Tibial nerve (tissue), 4 donors: ENCODE results near the gene CRYAA. TPM values are rescaled to one million over a fixed set of nuclear protein-coding genes. Genes with fewer than 3 reads are reported as not detected.

Experiments used
- DNase-seq, 2 donors: peaks; one replicate each; pipeline ENCODE4 v3.0.0-alpha.2; 2019; ENCODE audit warnings: low spot score in 2 of 2
- H3K27ac ChIP-seq, 4 donors: fragments of 200-600 bp; sonication (generic) in 3 of 4; one replicate each; pipeline ENCODE4 v1.5.1; 2017 to 2019; ENCODE audit warnings: mild to moderate bottlenecking in 1 of 4
- H3K27me3 ChIP-seq, 2 donors: fragments of 200-600 bp; sonication (generic) in 1 of 2; one replicate each; pipeline versions ENCODE4 v1.5.1 to v1.6.0; 2017 to 2019
- H3K36me3 ChIP-seq, 3 donors: fragments of 200-600 bp; sonication (generic); one replicate each; pipeline ENCODE4 v1.5.1; 2018 to 2019
- H3K4me1 ChIP-seq, 4 donors: fragments of 200-600 bp; sonication (generic) in 3 of 4; one replicate each; pipeline ENCODE4 v1.5.1; 2017 to 2019
- H3K4me3 ChIP-seq, 4 donors: fragments of 200-600 bp; sonication (generic) in 3 of 4; one replicate each; pipeline ENCODE4 v1.5.1; 2017 to 2019; ENCODE audit warnings: mild to moderate bottlenecking in 1 of 4, moderate library complexity in 1 of 4
- H3K9me3 ChIP-seq, 4 donors: fragments of 200-600 bp; sonication (generic) in 3 of 4; one replicate each; pipeline ENCODE4 v1.5.1; 2017 to 2019
- CTCF ChIP-seq, 5 experiments: fragments of 200-600 bp in 3 of 5; fragments of 450-650 bp in 2 of 5; sonication (generic) in 3 of 5; IDR thresholded peaks; one replicate each; pipeline ENCODE4 v1.5.1; 2016 to 2019; ENCODE audit warnings: antibody characterized with exemption in 5 of 5, mild to moderate bottlenecking in 3 of 5, moderate library complexity in 2 of 5
- EP300 ChIP-seq, 2 donors: sonication (generic); formaldehyde crosslinking; IDR thresholded peaks; one replicate each; pipeline ENCODE4 v1.6.1; 2017; ENCODE audit warnings: antibody characterized with exemption in 2 of 2, mild to moderate bottlenecking in 1 of 2
- POLR2A ChIP-seq, 2 donors: fragments of 450-650 bp; IDR thresholded peaks; one replicate each; pipeline ENCODE4 v1.6.1; 2017; ENCODE audit warnings: antibody characterized with exemption in 2 of 2, mild to moderate bottlenecking in 2 of 2, moderate library complexity in 2 of 2
- WGBS, 2 donors: methylation state at CpG; one replicate each; pipeline ENCODE4 v1.1.5; 2018; 5-methylcytosine and 5-hydroxymethylcytosine counted together
- total RNA-seq, 4 donors: library from RNA; depleted of rRNA; stranded (reverse); fragments of >200 nt; gene quantifications; one replicate each; pipeline ENCODE4 v1.1.0, GENCODE V29; 2016

The CRYAA gene
- total RNA-seq, 4 donors from 2014 or later: not detected

GRCh38 chr21:43207043-43207315 is 38.2 kb downstream of the CRYAA start:
- H3K36me3 ChIP-seq: no peaks in the 10 kb centered on the region
- peak in 1 of 2 donors; percentile 1 for DNase-seq
- TF ChIP-seq POLR2A (IDR thresholded peaks at IDR 0.05) (no peak), EP300 (IDR thresholded peaks at IDR 0.05) (no peak), CTCF (IDR thresholded peaks at IDR 0.05) (no peak)

DNA sequence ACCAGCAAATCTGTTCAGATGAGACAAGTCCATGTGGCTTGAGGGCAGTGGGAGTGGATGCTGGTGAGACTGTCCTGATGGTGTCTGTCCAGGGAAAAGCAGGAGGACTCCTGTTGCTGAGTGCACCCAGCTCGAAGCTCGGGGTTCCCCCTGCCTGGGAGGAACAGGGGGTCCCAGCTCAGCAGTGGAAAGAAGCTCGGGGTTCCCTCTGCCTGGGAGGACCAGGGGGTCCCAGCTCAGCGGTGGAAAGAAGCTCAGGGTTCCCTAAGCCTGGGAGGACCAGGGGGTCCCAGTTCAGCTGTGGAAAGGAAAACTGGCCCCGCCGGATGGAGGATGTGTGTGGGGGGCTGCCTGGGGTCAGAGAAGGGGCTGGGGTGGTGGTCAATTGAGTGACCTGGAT is 39.1 kb downstream of the CRYAA start:
- no peak for TF ChIP-seq POLR2A (IDR thresholded peaks at IDR 0.05)
- TF ChIP-seq CTCF (IDR thresholded peaks at IDR 0.05): no peak
- TF ChIP-seq EP300 (IDR thresholded peaks at IDR 0.05): no peak
- Histone ChIP-seq H3K36me3 (no peaks in the 10 kb centered on the region), H3K27me3 (peaks cover 0 to 9% of the 10 kb centered on the region in 2 donors), H3K9me3 (peaks cover 0 to 6% (median 0%) of the 10 kb centered on the region in 4 donors), H3K4me1 (peaks cover 0 to 9% (median 4%) of the 10 kb centered on the region in 4 donors), H3K4me3 (no peak overlapping the region), H3K27ac (no peak overlapping the region)
- peak in 1 of 2 donors; percentile 2 for DNase-seq
- WGBS, 2 donors: 86 to 92% methylated on average over 6 of the region's 6 CpGs

More at GRCh38 chr21:43207043-43207315, 38.2 kb downstream of the CRYAA start:
- peaks cover 0 to 9% of the 10 kb centered on the region in 2 donors for H3K27me3 ChIP-seq
- H3K4me3 ChIP-seq: no peak overlapping the region
- no peak overlapping the region for H3K27ac ChIP-seq
- peaks cover 0 to 14% (median under 1%) of the 10 kb centered on the region in 4 donors for H3K9me3 ChIP-seq
- WGBS, 2 donors: 83 to 84% methylated on average over 6 of the region's 6 CpGs
- H3K4me1 ChIP-seq: peaks cover 0 to 9% (median 4%) of the 10 kb centered on the region in 4 donors

- peak; percentile 2 to 9 for DNase-seq
- 91% methylated on average over 29 of the region's 29 CpGs for WGBS, 2 donors
- H3K4me3 ChIP-seq: no peak overlapping the region
- peaks cover 0 to 9% of the 10 kb centered on the region in 2 donors for H3K27me3 ChIP-seq
- peaks cover 0 to 9% (median 4%) of the 10 kb centered on the region in 4 donors for H3K4me1 ChIP-seq
- no peaks in the 10 kb centered on the region for H3K36me3 ChIP-seq
- no peaks in the 10 kb centered on the region for H3K9me3 ChIP-seq
- TF ChIP-seq POLR2A (IDR thresholded peaks at IDR 0.05): no peak
- no peak for TF ChIP-seq CTCF (IDR thresholded peaks at IDR 0.05)
- no peak for TF ChIP-seq EP300 (IDR thresholded peaks at IDR 0.05)
- no peak overlapping the region for H3K27ac ChIP-seq
Observed at GRCh38 chr21:43208561-43209332, 39.9 kb downstream of the CRYAA start.

DNA sequence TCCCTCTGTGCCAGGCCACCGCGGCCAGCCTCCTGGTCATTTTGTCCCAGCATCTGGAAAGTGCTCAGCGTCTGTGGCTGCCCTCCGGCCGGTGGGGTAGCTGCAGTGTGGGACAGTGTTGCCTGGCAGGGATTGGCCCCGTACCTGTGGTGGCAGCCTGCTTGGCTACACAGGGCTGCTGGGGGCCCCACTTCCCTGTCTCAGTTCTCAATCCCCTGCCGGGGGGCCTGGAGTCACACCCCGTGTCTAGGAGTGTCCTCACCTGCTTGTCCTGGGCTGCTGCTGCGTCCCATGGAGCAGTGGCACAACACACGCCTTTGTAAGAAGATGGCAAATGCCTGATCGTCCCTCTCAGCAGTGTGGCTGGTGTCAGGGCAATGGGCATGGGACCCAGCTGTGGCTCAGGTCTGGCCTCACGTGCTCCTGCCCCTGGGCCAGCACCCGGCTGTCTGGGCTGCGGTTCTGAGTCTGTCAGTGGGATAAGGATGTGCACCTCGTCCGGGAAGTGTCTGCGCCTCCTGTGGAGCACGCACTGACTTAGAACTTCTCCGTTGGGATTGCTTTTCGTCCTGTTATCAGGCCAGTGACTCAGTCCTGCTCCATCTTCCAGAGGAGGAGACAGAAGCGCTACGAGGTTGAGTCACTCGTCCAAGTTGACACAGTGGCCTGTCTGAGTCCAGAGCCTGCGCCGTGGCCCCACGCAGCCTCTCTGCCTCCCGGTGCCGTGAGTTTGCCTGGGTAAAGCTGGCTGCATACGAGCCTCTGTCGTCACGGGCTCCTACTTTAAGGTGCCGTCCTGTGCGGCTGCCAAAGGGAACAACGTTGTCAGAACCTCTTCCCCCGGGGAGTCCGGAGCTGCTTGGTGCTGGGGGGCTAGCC is 41.0 kb downstream of the CRYAA start:
- Histone ChIP-seq H3K27ac (no peak overlapping the region), H3K36me3 (no peaks in the 10 kb centered on the region), H3K9me3 (no peaks in the 10 kb centered on the region), H3K27me3 (peaks cover 0 to 9% of the 10 kb centered on the region in 2 donors), H3K4me1 (peaks cover 0 to 9% (median 4%) of the 10 kb centered on the region in 4 donors), H3K4me3 (no peak overlapping the region)
- WGBS, 2 donors: 86 to 88% methylated on average over 26 to 36 of the region's 36 CpGs
- peak; percentile 3 to 11 for DNase-seq
- TF ChIP-seq POLR2A (IDR thresholded peaks at IDR 0.05) (no peak), CTCF (IDR thresholded peaks at IDR 0.05) (no peak), EP300 (IDR thresholded peaks at IDR 0.05) (no peak)
